ENCODE results near the gene ASH1L.

ASH1L gene

DNA sequence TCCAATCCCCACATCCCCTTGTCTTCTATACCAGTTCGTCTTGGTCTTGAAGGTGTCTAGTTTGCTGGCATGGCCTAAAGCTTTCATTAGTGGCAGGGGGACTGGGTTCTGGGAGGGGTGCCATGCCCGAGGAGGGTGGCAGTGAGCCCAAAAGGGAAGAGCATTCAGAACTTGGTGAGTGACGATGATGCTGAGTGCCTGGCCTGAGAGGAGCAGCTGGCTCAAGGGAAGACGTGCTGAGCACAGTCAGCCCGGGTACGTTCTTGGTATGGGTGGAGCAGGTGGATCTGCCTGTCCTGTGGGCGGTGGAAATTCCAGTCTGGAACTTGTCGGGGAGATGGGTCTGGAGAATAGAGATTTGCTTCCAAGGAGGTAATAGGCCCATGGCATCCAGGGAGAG is 249.3 kb downstream of the ASH1L start:
- Histone ChIP-seq H3K4me3 (no peak overlapping the region), H3K36me3 (peaks cover 0 to 52% (median 13%) of the 10 kb centered on the region in 3 donors), H3K4me1 (peaks cover 0 to 25% (median 13%) of the 10 kb centered on the region in 4 donors), H3K27ac (no peak overlapping the region), H3K9me3 (no peaks in the 10 kb centered on the region), H3K27me3 (no peaks in the 10 kb centered on the region)
- no peak for TF ChIP-seq CTCF (IDR thresholded peaks at IDR 0.05)
- intact Hi-C loops (cut with DNase I; ENCODE audit: low total_unique reads), result no loop called here
- no peak for DNase-seq

DNA sequence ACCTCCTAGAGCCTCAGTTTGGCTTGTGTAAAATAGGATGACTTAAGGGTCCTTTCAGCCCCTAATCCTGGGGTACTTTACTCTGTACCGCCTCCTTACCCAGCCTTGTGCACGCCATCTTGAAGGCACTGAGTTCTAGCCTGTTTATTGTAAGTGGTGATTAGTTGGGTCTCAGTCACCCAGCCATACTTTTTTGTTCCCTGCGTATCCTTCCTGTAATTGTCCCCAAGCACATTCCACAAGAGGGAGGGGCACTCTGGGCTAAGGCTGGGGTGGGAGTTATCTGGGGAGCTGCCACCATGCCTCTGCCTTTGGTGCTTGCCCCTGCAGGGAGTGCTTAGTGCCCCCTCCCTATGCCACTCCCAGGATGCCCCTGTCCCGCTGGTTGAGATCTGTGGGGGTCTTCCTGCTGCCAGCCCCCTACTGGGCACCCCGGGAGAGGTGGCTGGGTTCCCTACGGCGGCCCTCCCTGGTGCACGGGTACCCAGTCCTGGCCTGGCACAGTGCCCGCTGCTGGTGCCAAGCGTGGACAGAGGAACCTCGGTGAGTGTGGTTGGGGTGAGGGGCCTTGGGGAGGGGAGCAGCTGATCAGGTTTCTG is 253.1 kb downstream of the ASH1L start:
- no peak for DNase-seq
- intact Hi-C loops (cut with DNase I; ENCODE audit: low total_unique reads), result no loop called here
- Histone ChIP-seq H3K27me3 (no peaks in the 10 kb centered on the region), H3K9me3 (no peaks in the 10 kb centered on the region), H3K27ac (peak overlapping the region; percentile 81 to 83), H3K4me1 (peaks cover 0 to 25% (median 15%) of the 10 kb centered on the region in 4 donors), H3K36me3 (peaks cover 0 to 32% (median 4%) of the 10 kb centered on the region in 3 donors), H3K4me3 (peak overlapping the region; percentile 61 to 80)
- TF ChIP-seq CTCF (IDR thresholded peaks at IDR 0.05), result no peak

GRCh38 chr1:155308493-155309422 is 253.8 kb downstream of the ASH1L start, which contains the start of gene FDPS:
Gene FDPS (plus strand): TSS chr1:155308866. CDS start chr1:155309790, 924 bp downstream.
- no peaks in the 10 kb centered on the region for H3K9me3 ChIP-seq
- H3K4me1 ChIP-seq, result peaks cover 0 to 25% (median 15%) of the 10 kb centered on the region in 4 donors
- peak within 1 kb of the TSS; percentile 61 to 80 for H3K4me3 ChIP-seq
- DNase-seq, result peak; percentile 99
- H3K36me3 ChIP-seq, result peaks cover 0 to 26% (median 4%) of the 10 kb centered on the region in 3 donors
- peak; percentile 35 to 69 for TF ChIP-seq CTCF (IDR thresholded peaks at IDR 0.05)
- H3K27me3 ChIP-seq, result no peaks in the 10 kb centered on the region
- peak within 1 kb of the TSS; percentile 81 to 83 for H3K27ac ChIP-seq
- intact Hi-C loops (cut with DNase I; ENCODE audit: low total_unique reads), result no loop called here

DNA sequence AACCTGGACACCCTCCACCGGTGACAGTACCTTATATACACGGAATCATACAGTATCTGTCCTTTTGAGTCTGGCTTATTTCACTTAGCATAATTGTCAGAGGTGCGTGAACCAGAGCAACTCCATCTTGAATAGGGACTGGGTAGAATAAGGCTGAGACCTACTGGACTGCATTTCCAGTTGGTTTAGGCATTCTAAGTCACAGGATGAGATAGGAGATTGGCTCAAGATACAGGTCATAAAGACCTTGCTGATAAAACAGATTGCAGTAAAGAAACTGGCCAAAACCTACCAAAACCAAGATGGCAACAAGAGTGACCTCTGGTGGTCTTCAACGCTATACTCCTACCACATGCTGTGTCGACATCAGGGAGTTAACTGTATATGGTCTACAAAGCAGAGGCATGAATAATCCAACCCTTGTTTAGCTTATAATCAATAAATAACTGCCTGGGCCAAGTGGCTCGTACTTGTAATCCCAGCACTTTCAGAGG is 255.3 kb downstream of the ASH1L start:
- peaks cover 0 to 3% of the 10 kb centered on the region in 2 donors for H3K27me3 ChIP-seq
- peak overlapping the region in 1 of 2 donors; percentile 81 for H3K27ac ChIP-seq
- H3K4me3 ChIP-seq, result no peak overlapping the region
- no peak for DNase-seq
- H3K36me3 ChIP-seq, result peaks cover 0 to 11% (median 0%) of the 10 kb centered on the region in 3 donors
- H3K4me1 ChIP-seq, result peaks cover 0 to 25% (median 15%) of the 10 kb centered on the region in 4 donors
- intact Hi-C loops (cut with DNase I; ENCODE audit: low total_unique reads), result no loop called here
- no peaks in the 10 kb centered on the region for H3K9me3 ChIP-seq
- peak in 1 of 2 experiments; percentile 9 for TF ChIP-seq CTCF (IDR thresholded peaks at IDR 0.05)

DNA sequence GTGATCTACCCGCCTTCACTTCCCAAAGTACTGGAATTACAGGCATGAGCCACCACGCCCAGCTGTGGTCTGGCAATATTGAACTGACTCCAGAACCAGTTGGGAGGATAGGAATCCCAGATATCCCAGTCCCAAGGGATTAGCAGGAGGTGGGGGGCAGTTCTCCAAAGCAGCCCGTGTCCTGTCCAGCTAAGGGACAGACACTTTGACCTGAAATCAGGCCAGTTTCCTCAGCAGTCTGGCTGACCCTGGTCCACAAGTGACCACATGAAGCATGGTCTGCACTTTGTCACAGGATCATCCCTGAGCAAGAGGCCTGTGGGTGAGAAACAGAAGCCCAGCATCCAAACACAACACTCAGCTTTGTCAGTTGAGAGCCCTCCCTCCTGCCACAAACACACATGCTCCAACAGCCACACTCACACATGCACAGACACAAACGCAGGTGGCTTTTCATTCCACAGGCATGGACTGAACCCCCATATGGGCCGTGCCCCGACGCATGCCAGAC is 256.7 kb downstream of the ASH1L start:
- Histone ChIP-seq H3K27me3 (peaks cover 0 to 3% of the 10 kb centered on the region in 2 donors), H3K4me1 (peaks cover 0 to 20% (median 15%) of the 10 kb centered on the region in 4 donors), H3K9me3 (no peaks in the 10 kb centered on the region), H3K36me3 (peaks cover 0 to 7% (median 0%) of the 10 kb centered on the region in 3 donors), H3K27ac (no peak overlapping the region), H3K4me3 (no peak overlapping the region)
- DNase-seq, result no peak
- intact Hi-C loops (cut with DNase I; ENCODE audit: low total_unique reads), result no loop called here
- no peak for TF ChIP-seq CTCF (IDR thresholded peaks at IDR 0.05)

Measured in tibial artery (tissue), 4 donors.